RWPE2 (cell line): ENCODE data around the gene SLC5A4.

Experiments used
- ATAC-seq: fragments of 200-7000 bp; cut with Tn5 transposase; 3 replicates; pipeline ENCODE4 v1.9.1; 2021; ENCODE audit warnings: low read depth
- DNase-seq: peaks from one replicate; pipeline ENCODE4 v3.0.0-alpha.2; 2020; ENCODE audit warnings: low spot score
- H3K27ac ChIP-seq: fragments of 450-650 bp; 2 replicates; pipeline ENCODE4 v1.5.1; 2017; ENCODE audit warnings: mild to moderate bottlenecking; ENCODE audit not compliant: poor library complexity, severe bottlenecking
- H3K27me3 ChIP-seq: fragments of 250-450 bp; sonication (Bioruptor Pico); 2 replicates; pipeline ENCODE4 v1.5.1; 2021; ENCODE audit warnings: mild to moderate bottlenecking, moderate library complexity; ENCODE audit not compliant: insufficient read depth, poor library complexity, severe bottlenecking
- H3K36me3 ChIP-seq: fragments of 250-450 bp; sonication (Bioruptor Pico); 2 replicates; pipeline ENCODE4 v1.5.1; 2020; ENCODE audit warnings: low read depth, mild to moderate bottlenecking, moderate library complexity
- H3K4me1 ChIP-seq: fragments of 250-450 bp; sonication (Bioruptor Pico); 2 replicates; pipeline ENCODE4 v1.5.1; 2021; ENCODE audit warnings: mild to moderate bottlenecking, moderate library complexity; ENCODE audit not compliant: insufficient read depth, poor library complexity, severe bottlenecking
- H3K4me3 ChIP-seq: fragments of 250-450 bp; sonication (Bioruptor Pico); 2 replicates; pipeline ENCODE4 v1.5.1; 2021; ENCODE audit warnings: mild to moderate bottlenecking, moderate library complexity; ENCODE audit not compliant: severe bottlenecking
- H3K9me3 ChIP-seq: fragments of 250-450 bp; sonication (Bioruptor Pico); 2 replicates; pipeline ENCODE4 v1.5.1; 2021; ENCODE audit warnings: mild to moderate bottlenecking, moderate library complexity; ENCODE audit not compliant: severe bottlenecking
- CTCF ChIP-seq: fragments of 450-650 bp; IDR thresholded peaks from one replicate; pipeline ENCODE4 v1.5.1; 2017; ENCODE audit warnings: mild to moderate bottlenecking, moderate library complexity; ENCODE audit not compliant: poor library complexity, severe bottlenecking

SLC5A4 gene

DNA sequence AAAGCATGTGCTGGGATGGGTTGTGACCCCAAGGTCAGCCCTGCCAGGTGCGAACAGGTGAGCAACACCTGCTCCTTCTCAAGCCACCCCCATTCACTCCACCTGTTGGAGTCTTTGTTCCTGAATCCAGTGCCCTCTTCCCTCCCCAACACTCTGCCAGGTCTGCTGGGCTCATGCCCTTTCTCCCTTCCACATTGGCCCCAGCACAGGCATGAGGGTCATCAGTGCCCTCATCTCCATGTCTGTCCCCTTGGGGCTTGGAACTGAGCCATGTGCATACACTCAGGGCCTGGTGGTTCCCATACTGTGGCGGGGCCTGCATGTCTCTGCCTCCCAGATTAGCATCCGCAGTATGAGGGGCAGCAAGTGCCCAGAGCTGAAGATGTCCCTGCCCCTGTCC lies 69.3 kb downstream of the SLC5A4 start:
- no peak overlapping the region for H3K4me3 ChIP-seq
- no peak overlapping the region for H3K27ac ChIP-seq
- DNase-seq (no peak), ATAC-seq (no peak)
- H3K4me1 ChIP-seq: no peaks in the 10 kb centered on the region
- H3K9me3 ChIP-seq: no peaks in the 10 kb centered on the region
- no peaks in the 10 kb centered on the region for H3K36me3 ChIP-seq
- H3K27me3 ChIP-seq: no peaks in the 10 kb centered on the region
- TF ChIP-seq CTCF: no peak

- DNase-seq (no peak), ATAC-seq (no peak)
- Histone ChIP-seq H3K27me3 (no peaks in the 10 kb centered on the region), H3K4me3 (no peak overlapping the region), H3K27ac (no peak overlapping the region), H3K4me1 (no peaks in the 10 kb centered on the region), H3K9me3 (no peaks in the 10 kb centered on the region), H3K36me3 (no peaks in the 10 kb centered on the region)
- no peak for TF ChIP-seq CTCF
These were observed 71.5 kb downstream of the SLC5A4 start for GRCh38 chr22:32183625-32184024.

- no peaks in the 10 kb centered on the region for H3K36me3 ChIP-seq
- H3K4me3 ChIP-seq: no peak overlapping the region
- ATAC-seq (no peak), DNase-seq (no peak)
- TF ChIP-seq CTCF: no peak
- peaks cover 2% of the 10 kb centered on the region for H3K27me3 ChIP-seq
- H3K9me3 ChIP-seq: no peaks in the 10 kb centered on the region
- no peaks in the 10 kb centered on the region for H3K4me1 ChIP-seq
- no peak overlapping the region for H3K27ac ChIP-seq
These were observed 74.1 kb downstream of the SLC5A4 start for GRCh38 chr22:32181043-32181442.

DNA sequence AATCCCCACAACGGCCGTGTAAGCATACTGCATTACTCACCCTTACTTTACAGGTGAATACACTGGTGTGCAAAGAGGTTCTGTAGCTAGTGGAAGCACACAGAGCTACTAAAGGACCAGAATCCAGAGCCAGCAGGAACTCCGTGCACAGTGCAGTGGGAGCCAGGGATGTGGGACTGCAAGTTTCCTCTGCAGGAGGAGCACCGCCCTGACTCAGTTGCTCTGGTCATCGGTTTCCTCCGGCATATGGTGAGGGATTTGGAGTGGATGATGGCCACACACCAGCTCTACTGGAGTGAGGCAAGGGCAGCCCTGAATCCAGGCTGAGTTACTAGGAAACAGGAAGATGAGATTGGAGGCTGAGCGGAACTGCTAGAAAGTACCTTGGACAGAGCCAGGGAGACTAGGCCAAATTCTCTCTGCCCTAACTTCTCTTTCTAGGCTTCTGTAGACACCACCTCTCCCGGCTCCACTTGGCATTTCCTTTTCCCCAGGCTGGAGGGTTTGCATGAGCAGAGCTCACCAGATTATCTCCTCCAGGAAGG lies 77.9 kb downstream of the SLC5A4 start:
- peaks cover 9% of the 10 kb centered on the region for H3K27me3 ChIP-seq
- no peak for TF ChIP-seq CTCF
- ATAC-seq (no peak), DNase-seq (no peak)
- no peak overlapping the region for H3K27ac ChIP-seq
- no peaks in the 10 kb centered on the region for H3K9me3 ChIP-seq
- no peak overlapping the region for H3K4me3 ChIP-seq
- no peaks in the 10 kb centered on the region for H3K4me1 ChIP-seq
- no peaks in the 10 kb centered on the region for H3K36me3 ChIP-seq

DNA sequence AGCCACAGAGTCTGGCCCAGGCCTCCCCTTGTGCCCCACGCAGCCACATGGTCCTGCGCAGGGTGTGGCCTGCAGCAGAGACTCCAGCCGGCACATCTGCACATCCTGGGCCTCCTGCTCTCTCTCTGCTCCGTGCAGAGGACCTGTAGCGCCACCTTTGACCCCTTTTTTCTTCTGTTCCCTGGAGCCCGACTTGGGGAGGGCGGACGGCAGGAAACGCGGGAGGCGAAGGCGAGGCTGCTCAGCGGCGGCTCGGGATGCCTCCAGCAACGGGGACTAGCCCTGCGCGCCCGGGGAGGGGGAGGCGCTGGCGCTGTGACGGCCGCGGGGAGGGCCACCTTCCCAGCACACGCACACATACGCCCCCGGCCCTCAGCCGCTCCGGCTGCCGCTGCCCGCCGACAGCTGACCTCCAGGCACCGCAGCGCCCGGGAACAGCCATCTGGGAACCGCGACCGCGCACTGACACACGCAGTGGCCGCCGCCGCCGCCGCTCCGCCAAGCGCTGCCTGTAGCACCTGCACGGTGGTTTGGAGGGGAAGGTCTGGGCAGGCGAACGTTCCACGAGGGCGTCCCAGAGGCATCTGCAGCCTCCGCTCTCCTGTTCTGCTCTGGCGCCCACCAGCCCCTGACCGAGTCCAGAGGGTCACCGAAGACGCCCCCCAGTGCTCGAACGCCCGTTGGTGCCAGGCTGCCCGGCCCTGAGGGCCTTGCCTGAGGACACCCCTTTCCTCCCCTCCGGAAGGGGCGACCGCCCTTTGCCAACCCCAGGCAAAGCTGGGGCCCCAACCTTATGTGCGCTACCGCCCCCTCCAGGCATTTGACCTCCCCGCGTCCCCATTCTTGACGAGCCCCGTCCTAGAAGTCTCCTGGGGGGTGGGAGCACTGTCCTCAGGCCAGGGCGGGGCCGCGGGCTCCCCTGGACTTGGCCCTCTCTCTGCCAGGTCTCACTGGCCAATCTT lies 79.2 kb downstream of the SLC5A4 start:
- H3K4me3 ChIP-seq: no peak overlapping the region
- no peak for TF ChIP-seq CTCF
- no peak for DNase-seq

More for the DNA sequence above, 79.2 kb downstream of the SLC5A4 start:
- ATAC-seq: no peak
- H3K27ac ChIP-seq: no peak overlapping the region
- no peaks in the 10 kb centered on the region for H3K4me1 ChIP-seq
- H3K9me3 ChIP-seq: no peaks in the 10 kb centered on the region
- no peaks in the 10 kb centered on the region for H3K36me3 ChIP-seq
- peaks cover 9% of the 10 kb centered on the region for H3K27me3 ChIP-seq
